GM12874 (cell line): ENCODE measurements around the gene JARID2.

Experiments used
- CTCF ChIP-seq: IDR thresholded peaks from 2 replicates; pipeline ENCODE4 v1.5.1; 2011; ENCODE audit warnings: low read depth, mild to moderate bottlenecking, control low read depth, low read length, moderate library complexity; ENCODE audit not compliant: insufficient read depth

The JARID2 gene

GRCh38 chr6:15461127-15461944 is 215.5 kb downstream of the JARID2 start:
- no peak for TF ChIP-seq CTCF

- TF ChIP-seq CTCF, result no peak
Observed at GRCh38 chr6:15462256-15462655, 216.4 kb downstream of the JARID2 start.

DNA sequence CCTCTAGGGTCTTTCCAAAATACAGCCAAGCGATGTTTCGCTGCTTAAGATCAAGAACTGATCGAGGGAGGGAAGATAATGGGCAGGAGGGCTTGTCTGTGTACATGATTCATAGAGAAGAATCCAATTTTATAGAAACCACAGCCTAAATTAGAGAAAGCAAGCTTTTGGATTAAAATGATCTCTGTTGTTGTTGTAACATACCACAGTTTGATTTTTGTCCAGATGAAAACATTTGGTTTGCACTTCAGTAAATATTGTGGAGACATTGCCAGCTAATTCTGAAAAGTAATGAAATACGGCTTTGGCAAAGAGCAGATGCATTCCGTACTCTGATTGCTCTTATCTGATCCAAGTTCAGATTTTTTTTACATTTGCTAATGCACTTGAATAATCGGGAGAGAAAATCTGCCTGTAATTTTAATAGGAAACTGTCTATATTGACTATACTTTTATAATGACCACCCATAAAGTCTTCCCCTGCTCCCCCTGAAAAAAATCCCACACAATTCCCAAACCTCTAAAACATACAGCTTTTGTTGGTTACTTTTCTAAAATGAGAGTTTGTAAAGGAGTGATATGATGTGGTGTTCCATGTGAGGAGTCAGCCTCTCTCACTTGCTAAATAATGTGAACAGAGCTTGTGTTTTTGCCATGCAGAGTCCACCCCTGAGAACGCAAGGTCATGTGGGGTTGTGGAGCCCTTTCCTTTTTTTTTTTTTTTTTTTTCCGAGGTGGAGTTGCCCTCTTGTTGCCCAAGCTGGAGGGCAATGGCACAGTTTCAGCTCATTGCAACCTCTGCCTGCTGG is 217.1 kb downstream of the JARID2 start:
- TF ChIP-seq CTCF, result no peak

- peak; percentile 76 for TF ChIP-seq CTCF
Observed at GRCh38 chr6:15464211-15464725, 218.4 kb downstream of the JARID2 start.

DNA sequence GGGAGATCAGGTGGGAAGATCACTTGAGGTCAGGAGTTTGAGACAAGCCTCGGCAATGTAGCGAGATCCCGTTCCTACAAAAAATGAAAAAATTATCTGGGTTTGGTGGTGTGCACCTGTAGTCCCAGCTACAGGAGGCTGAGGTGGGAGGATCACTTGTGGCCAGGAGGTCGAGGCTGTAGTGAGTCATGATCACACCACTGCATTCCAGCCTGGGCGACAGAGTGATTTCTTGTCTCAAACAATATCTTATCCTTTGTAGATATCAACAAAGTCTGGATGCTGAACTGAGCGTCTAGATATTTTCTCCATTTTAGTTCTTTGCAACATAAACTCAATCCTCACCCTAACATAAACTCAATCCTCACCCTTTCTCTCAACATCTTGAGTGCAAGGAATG is 219.3 kb downstream of the JARID2 start:
- TF ChIP-seq CTCF, result no peak

GRCh38 chr6:15470746-15471145 is 224.9 kb downstream of the JARID2 start:
- TF ChIP-seq CTCF, result no peak

DNA sequence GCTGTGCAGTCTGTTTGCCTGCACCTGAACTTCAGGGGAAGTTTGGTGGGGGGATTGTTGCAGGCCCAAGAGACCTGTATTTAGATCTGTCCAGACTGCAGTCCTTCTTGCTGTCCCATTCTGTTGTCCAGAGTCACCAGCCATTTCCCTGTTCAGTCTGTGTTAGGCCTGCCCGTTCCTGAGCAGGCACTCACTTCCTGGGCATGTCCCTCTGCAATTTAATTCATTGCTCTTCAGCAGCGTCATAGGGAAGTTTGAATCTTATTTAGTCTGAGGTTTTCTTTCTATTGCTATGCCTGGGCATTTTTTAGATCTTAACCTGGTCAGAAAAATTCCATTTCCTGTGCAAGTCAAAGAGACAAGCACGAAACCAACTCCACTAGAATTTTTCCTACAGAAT is 226.8 kb downstream of the JARID2 start:
- TF ChIP-seq CTCF, result no peak
